ENCODE measurements around the gene ABCA5. TPM values are rescaled to one million over a fixed set of nuclear protein-coding genes. Genes with fewer than 3 reads are reported as not detected.

Gene ABCA5
- total and polyA plus RNA-seq, 2 of the 13 experiments (the other 11 are each of a cell fraction or from before 2014, with no cell fraction given) = 9.7 to 10.1 TPM

DNA sequence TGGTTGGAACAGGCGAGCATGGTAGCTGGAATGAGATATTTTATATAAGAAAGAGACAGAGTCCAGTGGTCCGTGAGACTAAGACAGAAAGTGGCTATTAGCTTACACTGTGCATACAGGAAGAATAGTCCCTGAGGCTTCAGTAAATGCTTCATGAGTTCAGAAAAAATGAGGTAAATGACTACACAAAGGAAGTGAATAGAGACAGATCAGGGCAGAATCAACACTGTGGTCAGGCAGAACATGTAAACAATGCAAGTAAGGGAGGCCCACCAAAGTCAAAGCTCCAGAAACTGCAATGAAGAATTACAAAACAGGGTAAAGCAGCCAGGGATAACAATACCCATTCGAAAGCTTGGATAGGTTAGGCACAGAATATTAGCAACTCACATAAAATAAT, 103.1 kb downstream of the ABCA5 start (continued):
- TF ChIP-seq SOX13 (IDR thresholded peaks at IDR 0.05) (no peak; the same call in 1 of the 2 replicates), SOX13 (CRISPR knock-in tag; conservative IDR thresholded peaks at IDR 0.05 in 1 of 2, IDR thresholded peaks at IDR 0.05 in 1 of 2) (peak in 1 of 2 experiments; percentile 86; a peak in 2 of 4 replicates), EEA1 (CRISPR knock-in tag; IDR thresholded peaks at IDR 0.05; ENCODE audit: borderline replicate concordance) (no peak), BRCA1 (CRISPR knock-in tag; IDR thresholded peaks at IDR 0.05) (no peak), RXRB (CRISPR knock-in tag; IDR thresholded peaks at IDR 0.05; ENCODE audit: borderline replicate concordance) (no peak), SRY (CRISPR knock-in tag; IDR thresholded peaks at IDR 0.05) (no peak), SOX6 (IDR thresholded peaks at IDR 0.05) (no peak), SOX6 (CRISPR knock-in tag; IDR thresholded peaks at IDR 0.05) (peak; percentile 80), ZNF703 (CRISPR knock-in tag; IDR thresholded peaks at IDR 0.05; ENCODE audit: borderline replicate concordance) (no peak), MYC (CRISPR knock-in tag; IDR thresholded peaks at IDR 0.05; ENCODE audit: borderline replicate concordance) (no peak), ARNT2 (CRISPR knock-in tag; IDR thresholded peaks at IDR 0.05; ENCODE audit: low read depth) (no peak), KAT2B (IDR thresholded peaks at IDR 0.05; ENCODE audit: borderline replicate concordance, low read depth, low read length) (no peak), ZNF383 (CRISPR knock-in tag; IDR thresholded peaks at IDR 0.05; ENCODE audit: borderline replicate concordance) (no peak), XBP1 (CRISPR knock-in tag; IDR thresholded peaks at IDR 0.05) (no peak)
- TF ChIP-seq, protein P1, sequence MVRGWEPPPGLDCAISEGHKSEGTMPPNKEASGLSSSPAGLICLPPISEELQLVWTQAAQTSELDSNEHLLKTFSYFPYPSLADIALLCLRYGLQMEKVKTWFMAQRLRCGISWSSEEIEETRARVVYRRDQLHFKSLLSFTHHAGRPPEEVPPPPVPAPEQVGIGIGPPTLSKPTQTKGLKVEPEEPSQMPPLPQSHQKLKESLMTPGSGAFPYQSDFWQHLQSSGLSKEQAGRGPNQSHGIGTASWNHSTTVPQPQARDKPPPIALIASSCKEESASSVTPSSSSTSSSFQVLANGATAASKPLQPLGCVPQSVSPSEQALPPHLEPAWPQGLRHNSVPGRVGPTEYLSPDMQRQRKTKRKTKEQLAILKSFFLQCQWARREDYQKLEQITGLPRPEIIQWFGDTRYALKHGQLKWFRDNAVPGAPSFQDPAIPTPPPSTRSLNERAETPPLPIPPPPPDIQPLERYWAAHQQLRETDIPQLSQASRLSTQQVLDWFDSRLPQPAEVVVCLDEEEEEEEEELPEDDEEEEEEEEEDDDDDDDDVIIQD (CRISPR knock-in tag; IDR thresholded peaks at IDR 0.05; ENCODE audit: low read depth) = peak; percentile 74; the same call in 1 of the 2 replicates
- TF ChIP-seq, protein P2, sequence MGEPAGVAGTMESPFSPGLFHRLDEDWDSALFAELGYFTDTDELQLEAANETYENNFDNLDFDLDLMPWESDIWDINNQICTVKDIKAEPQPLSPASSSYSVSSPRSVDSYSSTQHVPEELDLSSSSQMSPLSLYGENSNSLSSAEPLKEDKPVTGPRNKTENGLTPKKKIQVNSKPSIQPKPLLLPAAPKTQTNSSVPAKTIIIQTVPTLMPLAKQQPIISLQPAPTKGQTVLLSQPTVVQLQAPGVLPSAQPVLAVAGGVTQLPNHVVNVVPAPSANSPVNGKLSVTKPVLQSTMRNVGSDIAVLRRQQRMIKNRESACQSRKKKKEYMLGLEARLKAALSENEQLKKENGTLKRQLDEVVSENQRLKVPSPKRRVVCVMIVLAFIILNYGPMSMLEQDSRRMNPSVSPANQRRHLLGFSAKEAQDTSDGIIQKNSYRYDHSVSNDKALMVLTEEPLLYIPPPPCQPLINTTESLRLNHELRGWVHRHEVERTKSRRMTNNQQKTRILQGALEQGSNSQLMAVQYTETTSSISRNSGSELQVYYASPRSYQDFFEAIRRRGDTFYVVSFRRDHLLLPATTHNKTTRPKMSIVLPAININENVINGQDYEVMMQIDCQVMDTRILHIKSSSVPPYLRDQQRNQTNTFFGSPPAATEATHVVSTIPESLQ (CRISPR knock-in tag; conservative IDR thresholded peaks at IDR 0.05) = no peak
- TF ChIP-seq, protein P3, sequence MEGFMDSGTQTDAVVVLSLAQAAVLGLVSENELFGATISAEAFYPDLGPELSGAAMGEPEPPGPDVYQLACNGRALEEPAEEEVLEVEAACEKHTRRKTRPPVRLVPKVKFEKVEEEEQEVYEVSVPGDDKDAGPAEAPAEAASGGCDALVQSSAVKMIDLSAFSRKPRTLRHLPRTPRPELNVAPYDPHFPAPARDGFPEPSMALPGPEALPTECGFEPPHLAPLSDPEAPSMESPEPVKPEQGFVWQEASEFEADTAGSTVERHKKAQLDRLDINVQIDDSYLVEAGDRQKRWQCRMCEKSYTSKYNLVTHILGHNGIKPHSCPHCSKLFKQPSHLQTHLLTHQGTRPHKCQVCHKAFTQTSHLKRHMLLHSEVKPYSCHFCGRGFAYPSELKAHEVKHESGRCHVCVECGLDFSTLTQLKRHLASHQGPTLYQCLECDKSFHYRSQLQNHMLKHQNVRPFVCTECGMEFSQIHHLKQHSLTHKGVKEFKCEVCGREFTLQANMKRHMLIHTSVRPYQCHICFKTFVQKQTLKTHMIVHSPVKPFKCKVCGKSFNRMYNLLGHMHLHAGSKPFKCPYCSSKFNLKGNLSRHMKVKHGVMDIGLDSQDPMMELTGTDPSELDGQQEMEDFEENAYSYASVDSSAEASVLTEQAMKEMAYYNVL (CRISPR knock-in tag; IDR thresholded peaks at IDR 0.05; ENCODE audit: borderline replicate concordance) = peak; percentile 66; the same call in 1 of the 2 replicates
- TF ChIP-seq, protein P4, sequence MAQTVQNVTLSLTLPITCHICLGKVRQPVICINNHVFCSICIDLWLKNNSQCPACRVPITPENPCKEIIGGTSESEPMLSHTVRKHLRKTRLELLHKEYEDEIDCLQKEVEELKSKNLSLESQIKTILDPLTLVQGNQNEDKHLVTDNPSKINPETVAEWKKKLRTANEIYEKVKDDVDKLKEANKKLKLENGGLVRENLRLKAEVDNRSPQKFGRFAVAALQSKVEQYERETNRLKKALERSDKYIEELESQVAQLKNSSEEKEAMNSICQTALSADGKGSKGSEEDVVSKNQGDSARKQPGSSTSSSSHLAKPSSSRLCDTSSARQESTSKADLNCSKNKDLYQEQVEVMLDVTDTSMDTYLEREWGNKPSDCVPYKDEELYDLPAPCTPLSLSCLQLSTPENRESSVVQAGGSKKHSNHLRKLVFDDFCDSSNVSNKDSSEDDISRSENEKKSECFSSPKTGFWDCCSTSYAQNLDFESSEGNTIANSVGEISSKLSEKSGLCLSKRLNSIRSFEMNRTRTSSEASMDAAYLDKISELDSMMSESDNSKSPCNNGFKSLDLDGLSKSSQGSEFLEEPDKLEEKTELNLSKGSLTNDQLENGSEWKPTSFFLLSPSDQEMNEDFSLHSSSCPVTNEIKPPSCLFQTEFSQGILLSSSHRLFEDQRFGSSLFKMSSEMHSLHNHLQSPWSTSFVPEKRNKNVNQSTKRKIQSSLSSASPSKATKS (CRISPR knock-in tag; IDR thresholded peaks at IDR 0.05) = no peak
